Esophagus muscularis mucosa (tissue), 4 donors: Measurements from ENCODE around the gene IGSF23.

ENCODE experiments used
- EP300 ChIP-seq: sonication (generic); formaldehyde crosslinking; IDR thresholded peaks from one replicate; pipeline ENCODE4 v1.6.1; 2017; ENCODE audit warnings: antibody characterized with exemption
- POLR2A ChIP-seq: fragments of 450-650 bp; IDR thresholded peaks from one replicate; pipeline ENCODE4 v1.6.1; 2017; ENCODE audit warnings: antibody characterized with exemption, moderate library complexity, mild to moderate bottlenecking, low read depth
- TF ChIP-seq, protein P1 (sequence below), 3 experiments: fragments of 200-600 bp in 2 of 3; fragments of 450-650 bp in 1 of 3; sonication (generic) in 2 of 3; IDR thresholded peaks; one replicate each; pipeline ENCODE4 v1.5.1; 2017 to 2019; ENCODE audit warnings: antibody characterized with exemption in 3 of 3, mild to moderate bottlenecking in 2 of 3, moderate library complexity in 1 of 3

DNA sequence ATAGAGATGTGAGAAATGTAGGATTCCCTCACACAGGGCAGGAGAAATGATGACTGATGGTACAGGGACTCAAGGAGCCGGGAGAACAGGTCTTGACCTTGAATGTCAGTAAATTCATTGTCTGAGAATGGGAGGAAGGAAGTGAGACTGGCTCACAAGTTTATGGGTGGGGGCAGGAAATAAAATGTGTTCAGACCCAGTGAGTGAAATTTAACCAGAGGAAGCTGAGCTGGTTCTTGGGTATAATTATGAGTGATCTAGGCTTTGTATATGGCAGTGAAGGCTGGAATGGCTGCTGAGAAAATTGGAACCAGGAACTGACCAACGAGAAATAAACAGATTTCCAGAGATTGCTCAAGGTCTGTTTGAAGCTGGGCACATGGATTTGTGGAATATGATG, 6.3 kb upstream of the IGSF23 start:
- no peak for TF ChIP-seq POLR2A
- TF ChIP-seq, protein P1, sequence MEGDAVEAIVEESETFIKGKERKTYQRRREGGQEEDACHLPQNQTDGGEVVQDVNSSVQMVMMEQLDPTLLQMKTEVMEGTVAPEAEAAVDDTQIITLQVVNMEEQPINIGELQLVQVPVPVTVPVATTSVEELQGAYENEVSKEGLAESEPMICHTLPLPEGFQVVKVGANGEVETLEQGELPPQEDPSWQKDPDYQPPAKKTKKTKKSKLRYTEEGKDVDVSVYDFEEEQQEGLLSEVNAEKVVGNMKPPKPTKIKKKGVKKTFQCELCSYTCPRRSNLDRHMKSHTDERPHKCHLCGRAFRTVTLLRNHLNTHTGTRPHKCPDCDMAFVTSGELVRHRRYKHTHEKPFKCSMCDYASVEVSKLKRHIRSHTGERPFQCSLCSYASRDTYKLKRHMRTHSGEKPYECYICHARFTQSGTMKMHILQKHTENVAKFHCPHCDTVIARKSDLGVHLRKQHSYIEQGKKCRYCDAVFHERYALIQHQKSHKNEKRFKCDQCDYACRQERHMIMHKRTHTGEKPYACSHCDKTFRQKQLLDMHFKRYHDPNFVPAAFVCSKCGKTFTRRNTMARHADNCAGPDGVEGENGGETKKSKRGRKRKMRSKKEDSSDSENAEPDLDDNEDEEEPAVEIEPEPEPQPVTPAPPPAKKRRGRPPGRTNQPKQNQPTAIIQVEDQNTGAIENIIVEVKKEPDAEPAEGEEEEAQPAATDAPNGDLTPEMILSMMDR (IDR thresholded peaks at IDR 0.05) = no peak
- TF ChIP-seq EP300 = no peak
